Activated CD4-positive, CD25-positive, alpha-beta regulatory T cell treated with anti-CD3 and anti-CD28 coated beads, Interleukin-2, amount 50 U/mL, for 16 hours (primary cell): ENCODE measurements around the gene MAN2B2.

Experiments used
- DNase-seq: peaks from one replicate; pipeline ENCODE4 v3.0.0-alpha.2; 2020; ENCODE audit warnings: low read depth, low spot score

Gene MAN2B2

DNA sequence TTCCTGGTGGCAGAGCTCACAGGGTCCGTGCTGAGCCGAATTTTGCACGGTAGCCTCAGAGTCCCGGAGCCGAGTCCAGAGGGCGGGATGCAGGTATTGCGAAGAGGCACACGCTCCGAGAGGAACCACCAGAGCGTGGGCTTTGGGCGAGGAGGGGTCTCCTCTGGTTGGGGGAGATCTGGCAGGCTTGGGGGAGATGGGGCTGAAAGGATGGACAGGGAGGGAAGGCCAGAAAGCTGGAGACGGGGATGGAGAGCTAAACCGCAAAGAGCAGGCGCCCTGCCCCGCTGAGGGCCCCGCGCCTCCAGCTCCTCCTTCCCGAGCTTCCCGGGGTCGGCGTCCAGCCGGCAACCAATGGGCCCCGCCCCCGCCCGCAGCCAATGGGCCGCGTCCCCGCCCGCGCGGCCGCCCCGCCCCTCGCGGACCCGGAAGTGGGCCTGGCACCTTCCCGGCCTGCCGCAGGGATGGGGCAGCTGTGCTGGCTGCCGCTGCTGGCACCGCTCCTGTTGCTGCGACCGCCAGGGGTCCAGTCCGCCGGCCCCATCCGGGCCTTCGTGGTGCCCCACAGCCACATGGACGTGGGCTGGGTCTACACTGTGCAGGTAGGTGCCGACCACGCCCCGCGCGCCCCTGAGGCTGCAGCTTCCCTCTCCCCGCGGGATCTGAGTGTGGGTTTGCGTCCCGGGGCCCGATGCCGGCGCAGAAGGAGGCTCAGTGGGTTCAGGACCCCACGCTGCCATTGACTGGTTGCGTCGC, at the start of gene MAN2B2:
TSS of gene MAN2B2 (plus strand) at position 443 of the 756 bp plus-strand sequence. CDS start at position 465, 22 bp downstream.
- DNase-seq: peak; percentile 63

DNA sequence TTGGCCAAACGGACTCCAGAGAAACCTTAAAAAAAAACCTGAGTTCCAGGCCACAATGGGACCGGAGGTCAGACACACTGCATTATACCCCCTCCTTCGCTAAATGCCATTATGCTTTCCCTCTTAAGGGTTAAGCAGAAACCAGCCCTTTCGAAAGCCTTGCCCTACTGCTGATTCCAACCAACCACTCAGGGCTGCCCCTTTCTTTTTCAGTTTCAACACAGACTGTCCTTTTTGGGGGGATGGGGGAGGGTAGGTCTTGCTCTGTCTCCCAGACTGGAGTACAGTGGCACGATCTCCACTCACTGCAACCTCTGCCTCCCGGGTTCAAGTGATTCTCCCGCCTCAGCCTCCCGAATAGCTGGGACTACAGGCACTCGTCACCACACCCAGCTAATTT, 49.5 kb upstream of the MAN2B2 start:
- DNase-seq: no peak

DNA sequence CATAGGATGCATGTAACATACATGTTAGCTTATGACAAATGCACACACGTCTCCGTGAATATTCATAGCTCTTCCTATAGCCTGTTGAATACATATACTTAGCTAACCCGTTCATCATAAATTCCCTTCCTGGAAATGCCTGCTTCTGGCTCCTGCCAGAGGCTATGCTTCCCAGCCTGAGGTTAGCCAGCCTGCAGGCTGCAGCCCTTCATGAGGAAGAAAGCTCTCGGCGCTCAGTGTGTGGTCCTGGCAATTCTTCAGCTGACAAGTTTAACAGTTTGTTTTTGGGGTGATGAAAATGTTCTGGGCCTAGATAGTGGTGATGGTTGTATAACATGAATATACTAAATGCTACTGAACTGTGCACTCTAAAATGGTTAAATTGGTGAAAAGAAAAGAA, 48.8 kb upstream of the MAN2B2 start:
- no peak for DNase-seq

DNA sequence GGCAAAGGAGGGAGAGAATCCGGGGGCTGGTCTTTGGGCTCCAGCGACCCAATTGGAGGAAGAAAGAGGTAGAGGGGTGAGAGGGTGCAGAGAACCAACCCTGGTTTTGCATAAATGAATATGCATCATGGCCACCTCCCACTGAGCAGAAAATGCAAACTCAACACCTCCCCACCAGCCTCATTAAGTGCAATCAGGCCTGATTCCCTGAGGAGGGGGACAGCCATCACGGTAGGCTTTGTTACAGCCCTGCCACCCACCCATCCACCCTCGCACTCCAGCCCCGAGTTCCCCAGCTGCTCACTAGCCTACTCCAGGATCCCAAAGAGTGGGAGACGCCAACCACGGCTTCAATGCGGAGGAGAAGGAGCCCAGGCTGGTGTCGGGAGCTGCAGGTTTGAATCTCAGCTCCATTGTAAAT, 48.3 kb upstream of the MAN2B2 start:
- DNase-seq: no peak

DNA sequence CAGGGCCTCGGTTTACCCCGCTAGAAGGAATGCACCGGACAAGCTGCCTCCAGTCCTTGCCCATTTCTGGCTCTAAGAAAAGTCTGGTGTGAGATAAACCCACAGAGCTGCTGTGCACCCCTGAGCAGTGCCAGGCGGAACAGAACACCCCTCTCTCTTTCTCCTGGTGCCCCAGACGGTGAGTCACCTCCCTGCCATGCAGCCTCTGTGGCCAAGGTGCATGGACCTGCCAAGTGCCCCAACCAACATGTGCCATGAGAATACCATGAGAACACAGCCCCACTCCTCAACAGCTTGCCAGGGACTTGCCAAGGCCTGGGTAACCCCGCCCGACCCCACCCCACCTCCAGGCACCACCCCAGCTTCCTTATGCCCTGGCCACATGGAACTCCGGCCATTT, 47.7 kb upstream of the MAN2B2 start:
- DNase-seq: no peak

DNA sequence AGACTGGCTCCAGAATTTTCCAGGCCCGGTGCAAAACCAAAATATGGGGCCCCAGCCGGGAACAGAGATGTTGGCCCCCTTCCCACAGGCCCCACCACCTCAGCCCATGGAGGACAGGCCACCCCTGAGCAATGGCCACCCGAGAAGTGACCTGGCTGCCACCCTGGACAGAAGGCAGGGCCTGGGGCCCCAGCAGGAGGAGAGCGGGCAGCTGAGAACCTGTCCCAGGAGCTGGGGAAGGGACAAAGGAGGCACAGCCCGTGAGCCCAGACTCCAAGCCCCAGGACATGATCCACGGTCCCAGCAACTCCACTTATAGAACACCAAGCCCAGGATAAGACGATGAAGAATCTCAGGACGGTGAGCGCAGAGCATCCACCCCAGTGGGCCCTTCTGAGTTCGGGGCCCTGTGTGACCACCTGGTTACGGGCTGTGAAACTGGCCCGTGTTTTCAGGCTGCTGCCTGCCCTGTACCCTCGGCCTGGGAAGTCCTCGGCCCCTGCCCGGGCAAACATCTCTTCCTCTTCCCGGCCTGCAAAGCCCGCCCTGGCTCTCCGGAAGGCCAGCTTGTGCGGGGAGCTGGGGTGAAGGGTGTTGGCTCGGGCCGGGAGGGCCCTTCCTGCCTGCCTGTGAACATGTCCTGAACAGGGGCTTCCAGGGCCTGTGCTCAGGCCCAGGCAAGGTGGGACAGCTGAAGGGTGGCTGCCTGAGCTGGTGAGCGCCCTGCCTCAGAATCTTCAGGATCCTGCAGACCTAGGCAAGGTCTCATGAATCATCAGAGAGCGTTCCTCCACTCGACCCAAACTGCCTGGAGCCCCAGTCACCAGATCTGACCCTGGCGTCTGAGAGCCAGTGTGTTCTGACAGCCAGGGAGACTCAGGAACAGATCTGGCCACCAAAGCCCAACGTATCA, 47.0 kb upstream of the MAN2B2 start:
- DNase-seq: no peak

DNA sequence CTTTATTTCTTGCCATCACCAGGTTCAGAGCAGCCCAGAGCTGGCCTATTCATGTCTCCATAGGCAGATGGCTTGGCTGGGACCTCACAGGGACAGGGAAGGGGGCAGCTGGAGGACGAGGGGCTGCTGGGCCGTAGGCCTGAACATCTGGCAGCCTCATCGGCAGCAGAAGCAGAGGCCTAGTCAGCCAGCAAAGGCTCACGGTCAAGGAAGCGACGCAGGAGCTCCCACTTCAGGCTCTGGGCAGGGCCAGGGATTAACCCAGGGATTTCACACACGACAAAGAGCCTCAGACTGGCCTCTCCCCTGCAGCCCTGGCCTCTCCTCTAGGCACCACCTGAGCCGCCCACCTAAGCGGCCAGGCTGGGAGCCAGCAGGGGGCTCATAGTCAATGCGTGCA, 46.0 kb upstream of the MAN2B2 start:
- no peak for DNase-seq

DNA sequence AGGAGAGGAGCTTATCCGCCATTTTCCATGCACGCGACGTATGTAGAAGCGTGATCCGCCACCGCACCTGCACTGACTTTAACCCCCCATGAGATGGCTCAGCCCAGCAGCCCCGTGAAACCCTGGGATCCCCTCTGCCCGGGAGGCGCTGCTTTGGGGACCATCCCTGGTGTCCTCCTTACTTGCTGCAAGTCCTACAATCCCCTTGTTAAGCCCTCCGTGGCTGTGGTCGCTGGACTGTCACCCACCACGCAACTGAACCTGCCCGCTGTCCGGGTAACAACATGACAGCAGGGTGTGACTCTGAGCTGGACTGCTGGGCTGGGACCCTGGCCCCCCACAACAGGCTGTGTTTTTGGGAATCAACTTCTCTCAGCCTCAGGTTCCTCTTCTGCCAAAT, 44.7 kb upstream of the MAN2B2 start:
- DNase-seq: no peak

DNA sequence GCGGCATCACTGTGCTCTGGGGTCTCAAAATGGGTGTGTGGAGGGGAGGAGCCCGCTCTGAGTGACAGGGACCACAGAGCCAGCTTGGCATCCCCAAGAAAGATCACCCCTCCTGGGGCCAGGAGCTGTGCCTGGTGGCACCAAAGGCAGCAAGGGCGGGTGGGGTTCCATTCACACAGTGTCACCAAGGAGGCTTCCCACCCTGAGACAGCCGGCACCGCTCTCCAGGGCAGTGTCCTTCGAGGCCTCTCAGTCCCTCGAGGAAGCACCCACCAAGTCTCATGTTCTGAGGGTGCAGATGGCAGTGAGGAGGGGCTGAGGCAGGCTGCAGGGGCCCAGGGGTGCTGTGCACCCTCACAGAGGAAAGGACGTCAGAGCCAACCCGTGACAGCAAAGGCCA, 44.0 kb upstream of the MAN2B2 start:
- no peak for DNase-seq

DNA sequence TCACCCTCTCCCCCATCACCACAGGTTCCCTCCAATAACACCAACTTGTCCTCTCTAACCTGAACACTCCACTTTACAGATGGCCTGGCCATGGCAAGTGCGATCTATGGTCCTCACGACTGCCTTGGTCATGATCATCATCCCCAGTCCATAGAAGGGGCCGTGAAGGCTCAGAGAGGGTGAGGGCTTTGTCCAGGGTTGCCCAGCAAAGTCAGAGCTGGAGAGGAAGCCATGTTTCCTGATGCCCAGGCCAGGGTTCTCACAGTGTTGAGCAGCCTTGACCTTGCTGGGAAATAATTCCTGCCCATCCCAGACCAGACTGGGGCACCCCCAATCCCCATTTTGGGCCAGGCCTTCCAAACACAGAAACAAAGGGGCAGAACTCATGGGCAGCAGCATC, 42.9 kb upstream of the MAN2B2 start:
- DNase-seq: no peak

DNA sequence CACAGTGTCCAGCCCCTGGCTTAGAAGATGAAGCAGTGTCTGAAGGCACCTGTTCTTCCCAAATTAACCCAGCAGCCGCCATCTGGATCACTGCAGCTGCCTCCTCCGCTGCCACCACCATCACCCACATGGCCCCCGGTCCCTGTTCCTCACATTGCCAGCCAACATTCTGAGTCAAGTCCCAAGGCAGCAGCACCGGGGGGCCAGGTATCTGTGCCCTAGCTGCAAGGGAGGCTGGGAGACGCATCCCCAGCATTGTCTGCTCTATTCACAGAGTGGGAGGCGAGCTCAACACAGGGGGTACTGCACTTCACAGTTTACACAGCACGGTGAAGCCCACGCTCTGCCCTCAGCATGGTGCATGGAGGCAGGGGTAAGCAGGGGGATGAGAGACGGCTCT, 42.3 kb upstream of the MAN2B2 start:
- no peak for DNase-seq

DNA sequence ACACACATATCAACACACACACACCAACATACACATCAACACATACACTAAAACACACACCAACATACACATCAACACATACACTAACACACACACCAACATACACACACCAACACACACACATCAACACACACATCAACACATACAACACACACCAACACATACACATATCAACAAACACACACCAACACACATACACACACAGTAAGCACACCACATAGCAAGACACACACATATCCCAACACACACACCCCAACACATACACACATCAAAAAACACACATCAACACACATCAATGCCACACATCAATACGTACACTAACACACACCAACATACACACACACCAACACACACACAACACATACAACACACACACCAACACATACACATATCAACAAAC, 40.9 kb upstream of the MAN2B2 start:
- DNase-seq: no peak

DNA sequence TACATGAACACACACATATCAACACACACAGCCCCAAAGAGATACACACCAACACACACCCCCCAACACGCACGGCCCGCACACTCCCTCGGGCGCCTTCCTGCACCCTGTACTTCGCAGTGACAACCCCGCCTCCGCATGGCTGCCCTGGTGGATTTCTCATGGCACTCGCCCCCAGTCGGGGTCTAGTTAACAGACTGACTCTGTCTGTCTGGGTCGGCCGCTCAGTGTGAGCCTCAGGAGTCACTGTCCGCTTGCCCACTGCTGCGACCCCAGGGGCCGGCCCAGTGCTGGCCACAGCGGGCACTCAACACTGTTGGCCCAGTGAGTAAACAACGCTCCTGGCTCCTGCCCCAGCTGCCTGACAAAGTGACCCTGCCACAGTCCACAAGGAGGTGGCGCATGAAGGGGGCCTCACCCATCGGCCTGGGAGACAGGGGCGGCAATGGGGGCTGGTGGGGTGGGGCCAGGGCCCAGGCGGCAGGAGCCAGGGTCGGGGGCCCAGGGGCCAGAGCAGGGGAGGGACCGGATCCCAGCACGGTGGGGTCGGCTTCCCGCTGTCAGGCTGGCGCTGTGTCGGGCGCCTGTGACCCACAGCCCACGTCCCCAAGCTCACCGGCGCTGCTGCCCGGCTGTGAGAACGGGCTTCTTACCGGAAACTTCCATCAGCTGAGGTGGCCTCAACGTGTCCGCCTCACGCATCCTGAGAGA, 40.2 kb upstream of the MAN2B2 start:
- DNase-seq: no peak

DNA sequence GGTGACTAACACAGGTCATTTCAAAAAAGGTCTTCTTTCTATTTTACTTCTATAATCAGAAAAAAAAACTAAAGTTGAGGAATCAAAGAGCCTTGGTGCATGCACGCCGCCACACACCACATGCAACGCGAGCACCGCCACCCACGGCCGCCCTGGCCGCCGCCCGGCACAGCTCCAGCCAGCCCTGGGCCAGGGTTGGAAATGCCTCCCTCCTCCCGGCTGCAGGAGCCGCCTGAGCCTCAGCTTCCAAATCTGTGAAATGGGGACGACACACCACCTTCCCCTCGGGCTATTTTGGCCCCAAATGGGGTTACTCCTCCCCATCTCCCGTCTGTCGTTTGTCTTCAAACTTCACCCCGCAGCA, 39.7 kb upstream of the MAN2B2 start:
- DNase-seq: no peak

DNA sequence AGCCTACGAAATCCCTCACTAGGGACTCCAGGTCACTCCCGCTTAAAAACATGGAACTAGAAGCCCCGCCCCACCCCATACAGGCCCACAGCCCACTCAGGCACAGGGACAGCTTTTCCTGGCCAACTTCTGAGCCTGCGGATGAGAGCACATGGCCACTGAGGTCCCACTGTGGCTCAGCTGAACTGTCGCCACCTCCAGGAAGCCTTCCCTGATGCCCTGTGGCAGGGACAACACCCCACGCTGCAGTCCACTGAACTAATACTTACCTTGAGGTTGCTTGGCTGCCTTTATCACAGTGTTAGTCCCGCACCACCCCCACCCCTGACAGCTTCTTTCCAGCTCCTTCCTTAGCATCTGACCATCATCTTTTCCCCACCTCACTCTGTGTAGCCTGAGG, 39.3 kb upstream of the MAN2B2 start:
- no peak for DNase-seq

DNA sequence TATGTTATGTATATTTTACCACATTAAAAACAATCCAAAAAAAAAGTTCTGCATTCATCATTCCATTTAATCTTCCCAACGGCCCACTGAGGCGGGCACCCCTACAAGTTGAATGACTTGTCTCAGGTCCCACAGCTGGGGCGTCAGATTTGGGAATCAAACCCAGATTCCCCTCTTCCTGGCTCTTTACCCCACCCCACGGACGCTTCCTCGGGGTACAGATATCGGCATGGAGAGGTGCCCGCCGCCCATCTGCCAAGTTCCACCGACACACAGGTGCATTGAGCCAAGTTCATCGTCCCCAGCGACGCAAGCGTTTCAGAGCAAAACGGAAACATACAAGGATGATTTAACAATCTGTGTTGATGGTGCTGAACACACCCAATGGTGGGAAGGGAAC, 36.9 kb upstream of the MAN2B2 start:
- DNase-seq: no peak

DNA sequence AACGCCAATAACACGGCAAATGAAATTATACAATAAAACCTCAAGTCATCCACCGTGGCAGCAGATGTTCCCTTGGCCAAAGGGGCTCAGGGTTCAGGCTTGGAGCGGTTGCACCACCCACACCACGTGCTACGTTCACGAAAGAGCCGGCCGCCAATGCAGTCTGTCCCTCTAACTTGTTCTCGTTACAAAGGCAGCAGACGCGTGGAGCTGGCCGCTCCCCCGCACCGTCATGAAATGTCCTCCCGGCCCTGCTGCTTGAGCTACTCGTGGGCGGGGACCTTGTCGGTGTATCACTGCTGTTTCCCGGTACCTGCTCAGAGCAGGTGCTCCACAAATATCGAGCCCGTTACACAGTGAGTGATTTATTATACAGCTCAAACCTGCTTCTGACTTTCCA, 36.4 kb upstream of the MAN2B2 start:
- no peak for DNase-seq

DNA sequence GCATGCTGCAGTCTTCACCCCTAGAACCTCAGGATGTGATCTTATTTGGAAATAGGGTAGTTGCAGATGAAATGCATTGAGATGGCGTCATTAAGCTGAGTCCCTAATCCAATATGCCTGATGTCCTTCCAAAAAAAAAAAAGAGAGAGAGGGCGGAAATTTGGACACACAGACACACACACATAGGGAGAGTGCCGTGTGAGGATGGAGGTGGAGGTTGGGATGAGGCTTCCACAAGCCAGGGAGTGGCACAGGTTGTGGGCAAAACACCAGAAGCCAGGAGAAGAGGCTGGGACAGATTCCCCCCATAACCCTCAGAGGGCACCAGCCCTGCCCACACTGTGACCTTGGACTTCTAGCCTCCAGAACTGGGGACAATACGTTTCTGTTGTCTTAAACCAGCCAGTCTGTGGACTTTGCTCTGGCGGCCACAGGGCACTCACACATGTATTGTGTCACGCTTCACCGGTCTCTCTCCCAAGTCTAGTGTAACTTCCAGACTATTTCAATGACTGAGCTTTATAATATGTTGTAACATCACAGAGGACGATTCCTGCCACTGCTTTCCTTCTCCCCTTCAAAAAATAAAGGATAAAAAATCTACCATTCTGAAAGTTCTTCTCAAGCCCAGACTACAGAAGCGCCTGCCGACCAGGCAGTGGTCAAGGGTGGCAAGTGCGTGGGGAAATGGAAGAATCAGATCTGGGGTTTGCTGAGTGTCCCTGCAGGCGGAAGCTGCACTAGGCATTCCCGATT, 35.8 kb upstream of the MAN2B2 start:
- no peak for DNase-seq

DNA sequence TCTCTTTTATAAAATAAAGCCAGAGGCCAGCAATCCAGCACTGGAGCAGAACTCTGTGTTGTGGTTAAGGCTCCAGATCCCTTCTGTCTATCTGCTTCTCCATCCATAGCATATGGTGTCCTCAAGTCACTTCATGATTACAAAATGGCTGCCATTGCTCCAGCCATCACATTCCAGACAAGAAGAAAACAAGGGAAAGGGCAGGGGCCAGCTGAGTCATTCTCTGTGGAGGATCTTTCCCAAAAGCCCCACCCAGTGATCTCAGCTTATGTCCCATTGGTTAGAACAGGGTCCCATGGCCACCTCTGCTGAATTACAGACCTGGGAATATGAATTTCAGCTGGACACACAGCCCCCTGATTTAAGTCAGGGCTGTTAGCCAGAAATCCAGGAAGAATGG, 34.1 kb upstream of the MAN2B2 start:
- no peak for DNase-seq

DNA sequence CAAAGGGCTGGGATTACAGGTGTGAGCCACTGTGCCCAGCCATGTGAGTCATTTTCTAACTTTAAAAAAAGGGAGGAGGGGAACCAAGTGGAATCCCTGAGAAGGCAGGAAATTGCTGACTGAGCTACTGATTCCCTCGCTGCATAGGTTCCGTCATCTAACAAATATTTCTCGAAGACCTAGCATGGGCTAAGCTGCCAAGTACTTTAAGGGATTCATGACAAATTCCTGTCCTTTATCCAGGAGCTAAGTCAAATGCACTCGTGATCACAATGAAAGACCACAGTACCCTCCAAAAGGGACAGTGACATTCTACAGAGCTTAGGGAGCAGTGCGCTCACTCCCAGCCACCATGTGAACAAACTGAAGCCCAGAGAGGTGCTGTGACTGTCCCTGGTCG, 33.2 kb upstream of the MAN2B2 start:
- DNase-seq: no peak

DNA sequence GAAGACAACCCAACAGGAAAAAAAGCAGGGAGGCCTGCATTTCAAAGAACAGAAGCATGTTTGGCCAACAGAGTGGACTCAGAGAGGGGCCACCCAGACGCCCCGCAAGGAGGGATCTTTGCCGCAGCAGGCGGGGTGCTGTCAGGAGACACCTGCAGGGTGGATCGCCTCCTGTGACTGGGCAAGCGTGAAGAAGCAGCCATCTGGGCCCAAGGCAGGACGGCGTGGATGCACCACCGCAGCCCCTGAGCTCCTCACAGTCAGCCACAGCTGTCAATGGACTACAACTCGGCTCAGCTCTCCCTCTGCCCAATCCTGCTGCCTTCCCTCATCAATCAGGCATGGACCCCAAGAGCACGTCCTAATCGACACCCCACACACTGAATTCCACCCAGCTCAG, 32.0 kb upstream of the MAN2B2 start:
- no peak for DNase-seq

DNA sequence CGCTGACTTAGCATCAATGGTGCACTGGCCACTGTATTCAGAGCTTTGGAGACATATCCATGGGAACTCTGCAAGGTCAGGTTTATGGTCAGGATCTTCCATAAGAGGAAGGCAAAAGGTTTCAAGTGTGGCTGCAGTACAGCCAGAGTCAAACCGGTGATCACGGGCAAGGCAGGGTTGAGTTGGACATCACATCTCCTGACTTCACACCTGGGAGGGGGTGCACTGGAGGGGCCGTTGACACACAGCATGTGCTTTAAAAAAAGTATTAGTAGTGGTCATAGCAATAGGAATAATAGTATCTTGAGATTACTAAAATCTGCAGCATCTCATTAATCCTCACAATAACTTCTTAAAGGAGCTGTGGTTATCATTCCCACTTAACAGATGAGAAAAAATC, 28.9 kb upstream of the MAN2B2 start:
- DNase-seq: no peak
